ENCODE data around the gene SREBF1.

The SREBF1 gene

DNA sequence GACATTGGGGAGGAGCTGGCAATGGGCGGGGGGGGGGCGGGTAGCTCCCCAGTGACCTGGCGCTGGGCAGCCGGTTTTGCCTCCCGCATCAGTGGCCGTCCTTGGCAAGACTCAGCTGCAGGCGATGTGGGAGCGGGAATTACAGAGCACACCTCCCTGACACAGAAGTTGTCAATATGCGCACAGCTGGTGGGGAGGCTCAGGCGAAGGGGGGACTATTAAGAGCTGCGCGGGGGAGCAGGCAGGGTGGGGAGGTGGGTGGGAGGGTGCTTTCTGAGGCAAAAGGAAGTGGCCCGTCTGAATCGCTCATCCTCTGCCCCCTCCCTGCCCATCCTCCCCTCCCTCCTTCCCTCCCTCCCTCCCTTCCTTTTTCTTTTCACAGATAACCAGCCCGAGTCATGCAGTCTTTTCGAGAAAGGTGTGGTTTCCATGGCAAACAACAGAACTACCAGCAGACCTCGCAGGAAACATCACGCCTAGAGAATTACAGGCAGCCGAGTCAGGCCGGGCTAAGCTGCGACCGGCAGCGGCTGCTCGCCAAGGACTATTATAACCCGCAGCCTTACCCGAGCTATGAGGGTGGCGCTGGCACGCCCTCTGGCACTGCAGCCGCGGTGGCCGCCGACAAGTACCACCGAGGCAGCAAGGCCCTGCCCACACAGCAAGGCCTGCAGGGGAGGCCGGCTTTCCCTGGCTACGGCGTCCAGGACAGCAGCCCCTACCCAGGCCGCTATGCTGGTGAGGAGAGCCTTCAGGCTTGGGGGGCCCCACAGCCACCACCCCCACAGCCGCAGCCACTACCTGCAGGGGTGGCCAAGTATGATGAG lies 44.0 kb downstream of the SREBF1 start:
- Histone ChIP-seq H3K27ac (ENCODE audit: insufficient read depth in 1 of 2, low read depth in 1 of 2, low read length in 2 of 2, poor library complexity in 1 of 2, severe bottlenecking in 2 of 2) (peak overlapping the region in 1 of 2 experiments; percentile 54), H3K27me3 (replicated peaks in 2 of 5; ENCODE audit: control insufficient read depth in 4 of 5, insufficient read depth in 5 of 5, low read length in 4 of 5) (no peaks in the 10 kb centered on the region), H3K9me3 (ENCODE audit: control extremely low read depth in 1 of 5, control insufficient read depth in 4 of 5, insufficient read depth in 2 of 5, low read depth in 1 of 5, low read length in 4 of 5) (no peaks in the 10 kb centered on the region), H3K36me3 (ENCODE audit: control insufficient read depth in 4 of 4, insufficient read depth in 4 of 4, low read length in 3 of 4) (peaks cover 4 to 56% (median 35%) of the 10 kb centered on the region in 4 experiments), H3K4me3 (ENCODE audit: control insufficient read depth in 1 of 7, extremely low read depth in 1 of 7, insufficient read depth in 4 of 7, low read depth in 2 of 7, low read length in 6 of 7) (peak overlapping the region in 2 of 7 experiments; percentile 40 to 42), H3K4me1 (ENCODE audit: control extremely low read depth in 1 of 4, control insufficient read depth in 4 of 4, insufficient read depth in 4 of 4, low read length in 3 of 4) (peaks cover 0 to 38% (median 34%) of the 10 kb centered on the region in 4 experiments)
- CTCF ChIA-PET = interaction anchor here (0.6 to 2.1 kb wide), 10 partner anchors 13 to 152 kb away, joined by 3 to 6 read pairs (median 4); no protein-coding TSS in a partner anchor
- POLR2A ChIA-PET = interaction anchor here (0.5 to 1.1 kb wide), 8 partner anchors 9 to 1021 kb away, joined by 3 to 4 read pairs (median 3); no protein-coding TSS in a partner anchor
- WGBS (ENCODE audit: insufficient coverage) = under 1% methylated on average over 22 of the region's 38 CpGs
- DNase-seq = peak; percentile 83 to 97 (median 96)

DNA sequence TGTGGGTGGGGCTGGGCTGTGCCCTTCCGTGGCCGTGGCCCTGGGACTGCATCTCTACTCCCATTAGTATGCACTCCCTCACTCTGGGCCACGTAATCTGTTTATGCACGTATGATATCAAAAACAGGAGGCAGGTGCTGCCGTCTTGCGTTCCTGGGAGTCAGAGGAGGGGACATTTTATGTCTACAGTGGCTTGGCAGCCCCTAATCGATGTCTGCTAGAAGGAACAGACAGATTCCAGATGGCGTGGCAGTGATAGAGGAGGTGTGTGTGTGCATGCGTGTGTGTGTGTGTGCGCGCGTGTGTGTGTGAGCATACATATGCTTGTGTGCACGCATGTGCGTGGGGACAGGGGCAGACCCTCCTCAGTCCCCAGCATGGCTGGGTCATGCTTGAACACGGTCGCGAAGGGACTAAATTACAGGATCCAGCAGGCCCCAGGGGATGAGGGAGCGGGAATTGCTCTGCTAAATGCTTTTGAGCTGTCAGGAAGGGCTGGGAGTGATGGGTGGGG lies 44.7 kb downstream of the SREBF1 start:
- no peak overlapping the region for H3K27ac ChIP-seq (ENCODE audit: insufficient read depth in 1 of 2, low read depth in 1 of 2, low read length in 2 of 2, poor library complexity in 1 of 2, severe bottlenecking in 2 of 2)
- H3K36me3 ChIP-seq (ENCODE audit: control insufficient read depth in 4 of 4, insufficient read depth in 4 of 4, low read length in 3 of 4) = peaks cover 4 to 53% (median 30%) of the 10 kb centered on the region in 4 experiments
- CTCF ChIA-PET = interaction anchor here (1.2 to 2.1 kb wide), 7 partner anchors 16 to 104 kb away, joined by 3 to 4 read pairs (median 4); no protein-coding TSS in a partner anchor
- peaks cover 0 to 41% (median 34%) of the 10 kb centered on the region in 4 experiments for H3K4me1 ChIP-seq (ENCODE audit: control extremely low read depth in 1 of 4, control insufficient read depth in 4 of 4, insufficient read depth in 4 of 4, low read length in 3 of 4)
- DNase-seq = peak in 2 of 3 donors; percentile 74 to 82
- H3K9me3 ChIP-seq (ENCODE audit: control extremely low read depth in 1 of 5, control insufficient read depth in 4 of 5, insufficient read depth in 2 of 5, low read depth in 1 of 5, low read length in 4 of 5) = no peaks in the 10 kb centered on the region
- POLR2A ChIA-PET = interaction anchor here (1.0 to 1.1 kb wide), 4 partner anchors 8 to 110 kb away, joined by 3 to 4 read pairs (median 4); no protein-coding TSS in a partner anchor
- 75% methylated on average over 14 of the region's 18 CpGs for WGBS (ENCODE audit: insufficient coverage)
- H3K27me3 ChIP-seq (replicated peaks in 2 of 5; ENCODE audit: control insufficient read depth in 4 of 5, insufficient read depth in 5 of 5, low read length in 4 of 5) = no peaks in the 10 kb centered on the region
- no peak overlapping the region for H3K4me3 ChIP-seq (ENCODE audit: control insufficient read depth in 1 of 7, extremely low read depth in 1 of 7, insufficient read depth in 4 of 7, low read depth in 2 of 7, low read length in 6 of 7)

DNA sequence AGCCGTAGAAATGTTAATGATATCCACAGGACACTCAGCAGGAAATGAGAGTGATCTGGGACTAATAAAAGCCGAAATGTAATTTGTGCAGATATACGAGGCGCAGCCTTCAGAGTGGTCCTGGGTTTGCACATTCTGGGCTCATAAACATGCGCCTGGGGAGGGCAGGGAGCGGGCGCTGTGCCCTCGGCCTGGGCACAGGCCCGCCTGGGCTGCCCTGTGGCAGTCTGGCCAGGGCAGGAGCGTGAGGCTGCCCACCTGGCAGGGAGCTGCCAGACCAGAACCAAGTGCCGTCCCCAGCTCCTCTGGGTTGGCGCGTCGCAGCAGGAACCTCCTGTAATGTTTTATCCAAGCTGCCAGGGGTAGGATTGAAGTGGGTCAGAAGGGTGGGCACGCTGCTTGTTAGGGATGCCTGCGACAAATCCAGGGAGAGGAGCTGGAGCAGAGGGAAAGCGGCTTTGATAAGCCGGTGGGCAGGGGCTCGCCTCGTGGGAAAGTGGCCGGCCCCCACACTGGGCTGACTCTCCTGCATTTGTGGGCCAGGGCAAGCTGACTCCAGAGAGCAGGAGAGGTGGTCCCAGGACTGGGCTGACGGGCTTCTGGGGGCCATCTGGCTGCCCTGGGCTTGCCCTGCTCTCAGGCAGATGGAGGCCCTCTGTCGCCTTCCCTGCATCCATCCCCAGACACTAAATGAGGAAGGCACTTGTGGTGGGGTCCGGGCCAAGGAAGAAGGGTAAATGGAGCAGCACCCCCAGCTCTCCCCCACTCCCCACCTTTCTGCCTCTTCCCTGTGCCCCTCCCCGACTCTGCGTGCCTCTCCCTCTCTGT lies 45.9 kb downstream of the SREBF1 start:
- Histone ChIP-seq H3K27ac (ENCODE audit: insufficient read depth in 1 of 2, low read depth in 1 of 2, low read length in 2 of 2, poor library complexity in 1 of 2, severe bottlenecking in 2 of 2) (no peak overlapping the region), H3K36me3 (ENCODE audit: control insufficient read depth in 4 of 4, insufficient read depth in 4 of 4, low read length in 3 of 4) (peaks cover 4 to 41% (median 21%) of the 10 kb centered on the region in 4 experiments), H3K4me1 (ENCODE audit: control extremely low read depth in 1 of 4, control insufficient read depth in 4 of 4, insufficient read depth in 4 of 4, low read length in 3 of 4) (peaks cover 0 to 44% (median 36%) of the 10 kb centered on the region in 4 experiments), H3K4me3 (ENCODE audit: control insufficient read depth in 1 of 7, extremely low read depth in 1 of 7, insufficient read depth in 4 of 7, low read depth in 2 of 7, low read length in 6 of 7) (no peak overlapping the region), H3K9me3 (ENCODE audit: control extremely low read depth in 1 of 5, control insufficient read depth in 4 of 5, insufficient read depth in 2 of 5, low read depth in 1 of 5, low read length in 4 of 5) (no peaks in the 10 kb centered on the region), H3K27me3 (replicated peaks in 2 of 5; ENCODE audit: control insufficient read depth in 4 of 5, insufficient read depth in 5 of 5, low read length in 4 of 5) (no peaks in the 10 kb centered on the region)
- WGBS (ENCODE audit: insufficient coverage) = 93% methylated on average over 20 of the region's 26 CpGs
- ChIA-PET POLR2A (no interaction called here), CTCF (interaction anchor here (1.1 to 2.4 kb wide), 3 partner anchors 13 to 33 kb away, joined by 4 read pairs; no protein-coding TSS in a partner anchor)
- DNase-seq = no peak

DNA sequence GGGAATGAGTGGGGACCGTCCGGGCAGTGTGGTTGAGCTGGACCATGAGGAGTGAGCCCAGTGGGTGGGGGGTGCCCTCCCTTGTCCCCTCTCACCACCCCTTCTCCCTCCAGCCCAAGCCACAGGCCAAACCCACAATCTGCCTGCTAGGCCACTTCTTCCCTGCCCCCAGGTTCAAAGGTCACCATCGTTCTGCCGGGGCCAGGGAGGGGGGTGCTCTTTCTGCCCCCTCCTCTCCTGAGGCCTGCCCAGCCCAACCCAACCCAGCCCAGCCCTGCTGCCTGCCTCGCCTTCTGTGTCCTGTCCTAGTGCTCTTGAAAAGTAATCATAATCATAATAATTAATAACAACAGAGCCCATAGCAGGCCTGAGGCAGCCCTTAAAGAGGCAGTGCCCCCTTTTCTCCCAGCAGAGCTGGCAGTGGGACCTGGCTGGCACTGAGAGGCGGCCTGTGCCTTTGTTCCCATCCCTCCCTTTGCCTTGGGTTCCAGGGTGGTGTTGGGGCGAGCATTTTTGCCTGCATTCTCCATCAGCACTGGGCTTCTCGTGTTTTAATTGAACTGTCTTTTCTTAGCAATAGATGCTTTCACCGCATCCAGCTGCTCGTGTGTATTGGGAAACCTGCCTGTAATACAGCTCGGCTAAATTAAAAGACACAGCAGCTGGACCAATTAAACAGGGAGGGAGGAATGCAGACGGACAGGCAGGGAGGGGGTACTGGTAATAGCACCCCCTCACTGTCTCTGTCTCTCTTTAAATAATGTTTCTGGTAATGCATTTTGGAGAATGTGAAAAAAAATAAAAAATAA lies 46.8 kb downstream of the SREBF1 start:
- Histone ChIP-seq H3K36me3 (ENCODE audit: control insufficient read depth in 4 of 4, insufficient read depth in 4 of 4, low read length in 3 of 4) (peaks cover 4 to 33% (median 13%) of the 10 kb centered on the region in 4 experiments), H3K27ac (ENCODE audit: insufficient read depth in 1 of 2, low read depth in 1 of 2, low read length in 2 of 2, poor library complexity in 1 of 2, severe bottlenecking in 2 of 2) (no peak overlapping the region), H3K4me3 (ENCODE audit: control insufficient read depth in 1 of 7, extremely low read depth in 1 of 7, insufficient read depth in 4 of 7, low read depth in 2 of 7, low read length in 6 of 7) (no peak overlapping the region), H3K9me3 (ENCODE audit: control extremely low read depth in 1 of 5, control insufficient read depth in 4 of 5, insufficient read depth in 2 of 5, low read depth in 1 of 5, low read length in 4 of 5) (no peaks in the 10 kb centered on the region), H3K4me1 (ENCODE audit: control extremely low read depth in 1 of 4, control insufficient read depth in 4 of 4, insufficient read depth in 4 of 4, low read length in 3 of 4) (peaks cover 0 to 52% (median 41%) of the 10 kb centered on the region in 4 experiments), H3K27me3 (replicated peaks in 2 of 5; ENCODE audit: control insufficient read depth in 4 of 5, insufficient read depth in 5 of 5, low read length in 4 of 5) (no peaks in the 10 kb centered on the region)
- ChIA-PET CTCF (interaction anchor here (1.1 to 2.4 kb wide), 2 partner anchors 12 to 15 kb away, joined by 4 read pairs; no protein-coding TSS in a partner anchor), POLR2A (no interaction called here)
- DNase-seq = no peak
- 98% methylated on average over 6 of the region's 12 CpGs for WGBS (ENCODE audit: insufficient coverage)

DNA sequence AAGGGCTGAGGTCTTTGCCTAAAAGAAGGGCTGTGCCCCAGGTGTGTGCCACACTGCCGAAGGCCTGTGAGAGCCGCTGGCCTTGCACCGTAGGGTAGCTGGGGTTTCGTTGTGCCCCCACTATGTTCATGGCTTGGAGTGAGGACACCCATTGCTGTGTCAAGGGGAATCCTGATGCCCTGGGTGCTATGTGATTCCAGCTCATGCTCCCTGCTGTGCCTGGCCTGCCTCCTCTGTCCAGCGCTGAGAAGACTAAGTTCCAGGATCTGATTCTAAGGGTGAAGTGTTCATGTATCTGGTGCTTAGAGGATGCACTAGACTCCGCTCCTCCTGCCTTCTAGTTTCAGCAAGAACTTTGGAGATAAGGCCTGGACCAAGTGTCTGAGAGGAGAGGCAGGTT lies 47.4 kb downstream of the SREBF1 start:
- Histone ChIP-seq H3K27me3 (replicated peaks in 2 of 5; ENCODE audit: control insufficient read depth in 4 of 5, insufficient read depth in 5 of 5, low read length in 4 of 5) (no peaks in the 10 kb centered on the region), H3K36me3 (ENCODE audit: control insufficient read depth in 4 of 4, insufficient read depth in 4 of 4, low read length in 3 of 4) (peaks cover 3 to 26% (median 10%) of the 10 kb centered on the region in 4 experiments), H3K4me1 (ENCODE audit: control extremely low read depth in 1 of 4, control insufficient read depth in 4 of 4, insufficient read depth in 4 of 4, low read length in 3 of 4) (peaks cover 0 to 58% (median 48%) of the 10 kb centered on the region in 4 experiments), H3K9me3 (ENCODE audit: control extremely low read depth in 1 of 5, control insufficient read depth in 4 of 5, insufficient read depth in 2 of 5, low read depth in 1 of 5, low read length in 4 of 5) (no peaks in the 10 kb centered on the region), H3K4me3 (ENCODE audit: control insufficient read depth in 1 of 7, extremely low read depth in 1 of 7, insufficient read depth in 4 of 7, low read depth in 2 of 7, low read length in 6 of 7) (no peak overlapping the region), H3K27ac (ENCODE audit: insufficient read depth in 1 of 2, low read depth in 1 of 2, low read length in 2 of 2, poor library complexity in 1 of 2, severe bottlenecking in 2 of 2) (no peak overlapping the region)
- WGBS (ENCODE audit: insufficient coverage) = 96% methylated on average over 6 of the region's 6 CpGs
- POLR2A ChIA-PET = no interaction called here
- CTCF ChIA-PET = interaction anchor here (1.2 to 2.4 kb wide), 2 partner anchors 15 to 111 kb away, joined by 3 to 4 read pairs; no protein-coding TSS in a partner anchor
- no peak for DNase-seq

DNA sequence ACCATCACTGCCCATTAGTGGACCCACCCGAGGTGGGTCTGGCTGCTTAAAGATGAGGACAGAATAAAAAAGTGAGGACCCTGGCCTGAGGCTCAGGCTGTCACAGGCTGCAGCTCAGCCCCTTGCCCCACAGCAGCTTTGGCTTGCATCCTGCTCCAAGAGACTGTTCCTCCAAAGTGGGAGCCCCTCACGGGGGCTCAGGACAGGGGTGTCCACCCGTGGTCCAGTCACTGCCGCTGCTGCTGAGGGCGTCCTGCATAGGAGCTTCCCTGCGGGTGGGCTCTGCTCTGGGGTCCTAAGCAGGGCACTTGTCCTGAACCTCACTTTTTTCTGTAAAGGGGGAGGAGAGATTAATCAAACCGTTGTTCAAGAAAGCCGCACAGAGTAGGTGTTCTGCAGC lies 47.8 kb downstream of the SREBF1 start:
- 98% methylated on average over 7 of the region's 8 CpGs for WGBS (ENCODE audit: insufficient coverage)
- Histone ChIP-seq H3K4me1 (ENCODE audit: control extremely low read depth in 1 of 4, control insufficient read depth in 4 of 4, insufficient read depth in 4 of 4, low read length in 3 of 4) (peaks cover 0 to 62% (median 49%) of the 10 kb centered on the region in 4 experiments), H3K27me3 (replicated peaks in 2 of 5; ENCODE audit: control insufficient read depth in 4 of 5, insufficient read depth in 5 of 5, low read length in 4 of 5) (no peaks in the 10 kb centered on the region), H3K36me3 (ENCODE audit: control insufficient read depth in 4 of 4, insufficient read depth in 4 of 4, low read length in 3 of 4) (peaks cover 0 to 22% (median 6%) of the 10 kb centered on the region in 4 experiments), H3K9me3 (ENCODE audit: control extremely low read depth in 1 of 5, control insufficient read depth in 4 of 5, insufficient read depth in 2 of 5, low read depth in 1 of 5, low read length in 4 of 5) (no peaks in the 10 kb centered on the region), H3K4me3 (ENCODE audit: control insufficient read depth in 1 of 7, extremely low read depth in 1 of 7, insufficient read depth in 4 of 7, low read depth in 2 of 7, low read length in 6 of 7) (no peak overlapping the region), H3K27ac (ENCODE audit: insufficient read depth in 1 of 2, low read depth in 1 of 2, low read length in 2 of 2, poor library complexity in 1 of 2, severe bottlenecking in 2 of 2) (no peak overlapping the region)
- ChIA-PET CTCF (interaction anchor here (1.2 to 2.4 kb wide), 2 partner anchors 14 to 110 kb away, joined by 3 to 4 read pairs; no protein-coding TSS in a partner anchor), POLR2A (no interaction called here)
- no peak for DNase-seq

All from common myeloid progenitor, CD34-positive (primary cell).